Anterior cingulate cortex (tissue), 58 donors: Measurements from ENCODE around the gene BRINP3.

Experiments used
- DNase-seq, 58 donors: peaks; one replicate each; lab custom pipeline; 2025; lab: John Stamatoyannopoulos, UW

Gene BRINP3

GRCh38 chr1:190455631-190456030, 22.0 kb downstream of the BRINP3 start:
- no peak for DNase-seq

DNA sequence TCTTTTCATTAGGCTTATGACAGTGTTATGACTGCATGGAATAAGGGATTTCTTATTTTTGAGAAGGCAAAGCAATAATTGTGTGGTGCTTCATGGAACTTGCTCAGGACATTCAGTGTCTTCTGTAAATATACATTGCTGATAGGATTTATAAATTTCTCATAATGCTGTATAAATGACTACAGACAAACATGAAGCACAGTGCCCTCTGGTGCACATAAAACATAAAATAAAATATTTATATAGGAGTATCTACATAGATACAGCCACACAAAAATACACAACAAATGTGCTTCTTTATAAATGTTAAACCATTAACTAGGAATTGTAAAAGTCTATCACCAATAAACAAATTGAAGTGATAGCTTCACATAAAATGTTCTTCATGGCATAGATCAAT, 24.1 kb downstream of the BRINP3 start:
- no peak for DNase-seq

- no peak for DNase-seq
Observed at GRCh38 chr1:190452272-190452848, 25.3 kb downstream of the BRINP3 start.

- no peak for DNase-seq
Observed at GRCh38 chr1:190444464-190444863, 33.2 kb downstream of the BRINP3 start.

- DNase-seq = no peak
Observed at GRCh38 chr1:190439447-190439846, 38.2 kb downstream of the BRINP3 start.

DNA sequence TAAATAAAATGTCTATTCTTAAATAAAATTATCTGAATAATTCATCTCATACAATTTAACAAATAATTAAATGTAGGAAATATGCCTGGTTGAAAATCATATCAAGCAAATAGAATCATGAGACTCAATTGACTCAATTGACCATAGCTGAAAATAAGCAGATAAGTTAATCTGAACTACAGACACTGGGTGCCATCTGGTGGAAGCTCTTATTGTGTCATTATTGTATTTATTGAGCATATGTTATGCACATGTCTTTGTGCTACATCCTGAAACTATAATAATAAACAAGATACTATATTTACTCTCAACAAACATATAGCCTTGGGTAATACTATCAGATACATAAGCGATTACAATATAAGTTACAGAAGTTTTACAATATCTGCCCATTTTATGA, 41.0 kb downstream of the BRINP3 start:
- DNase-seq = no peak

- no peak for DNase-seq
Observed at GRCh38 chr1:190429932-190430331, 47.7 kb downstream of the BRINP3 start.

- no peak for DNase-seq
Observed at GRCh38 chr1:190429141-190429540, 48.5 kb downstream of the BRINP3 start.

DNA sequence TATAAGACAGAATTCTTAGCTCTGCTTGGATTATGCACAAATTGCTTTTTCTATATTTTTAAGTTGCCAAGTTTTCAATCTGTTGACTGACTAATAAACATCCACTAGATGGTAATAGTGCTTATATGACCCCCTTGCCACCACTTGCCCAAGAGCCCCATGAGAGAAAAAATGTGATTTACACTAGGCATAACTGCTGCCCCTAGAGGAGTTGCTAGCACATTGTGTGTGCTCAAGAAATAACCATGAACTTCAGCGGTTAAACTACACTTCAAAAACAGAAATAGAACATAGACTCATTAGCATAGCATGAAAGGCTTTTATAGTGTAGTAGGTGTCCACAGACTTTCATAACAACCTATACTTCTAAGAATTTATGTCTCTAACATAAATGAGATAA, 61.4 kb downstream of the BRINP3 start:
- no peak for DNase-seq

DNA sequence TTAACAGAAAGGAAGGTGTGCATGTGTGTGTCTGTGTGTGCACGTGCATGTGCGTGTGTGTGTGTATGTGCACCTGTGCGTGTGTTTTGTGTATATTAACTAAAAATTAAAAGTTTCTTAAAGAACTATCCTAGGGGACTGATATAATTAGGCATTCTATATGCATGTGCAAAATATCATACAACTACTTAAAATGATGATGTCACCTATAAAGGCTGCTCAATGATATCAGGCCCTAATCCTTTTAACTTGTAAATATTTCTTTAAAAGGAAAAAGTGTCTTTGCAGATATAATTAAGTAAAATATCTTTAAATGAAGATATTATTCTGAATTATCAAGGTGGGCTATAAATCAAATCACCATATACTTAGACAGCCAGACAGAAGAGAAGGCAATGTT, 64.5 kb downstream of the BRINP3 start:
- no peak for DNase-seq

DNA sequence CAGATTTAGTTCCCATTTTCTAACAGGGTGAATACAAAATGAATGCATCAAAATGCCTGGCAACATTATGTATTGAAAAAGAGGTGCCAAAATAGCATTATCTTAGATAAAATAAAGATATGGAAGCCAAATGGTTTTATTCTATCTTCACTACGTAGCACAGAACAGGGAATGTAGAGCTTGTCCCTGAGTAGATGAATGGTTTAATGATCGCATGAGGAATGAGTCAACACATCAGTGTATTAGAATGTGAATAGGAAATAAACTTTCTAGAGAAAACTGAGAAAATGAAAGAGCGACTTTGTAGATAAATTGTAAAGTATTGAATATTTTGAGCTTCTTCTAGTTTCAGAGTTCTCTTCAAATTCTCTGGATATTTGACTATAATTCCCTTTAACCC, 74.3 kb downstream of the BRINP3 start:
- DNase-seq = no peak

- DNase-seq = no peak
Observed at GRCh38 chr1:190399233-190399632, 78.4 kb downstream of the BRINP3 start.

DNA sequence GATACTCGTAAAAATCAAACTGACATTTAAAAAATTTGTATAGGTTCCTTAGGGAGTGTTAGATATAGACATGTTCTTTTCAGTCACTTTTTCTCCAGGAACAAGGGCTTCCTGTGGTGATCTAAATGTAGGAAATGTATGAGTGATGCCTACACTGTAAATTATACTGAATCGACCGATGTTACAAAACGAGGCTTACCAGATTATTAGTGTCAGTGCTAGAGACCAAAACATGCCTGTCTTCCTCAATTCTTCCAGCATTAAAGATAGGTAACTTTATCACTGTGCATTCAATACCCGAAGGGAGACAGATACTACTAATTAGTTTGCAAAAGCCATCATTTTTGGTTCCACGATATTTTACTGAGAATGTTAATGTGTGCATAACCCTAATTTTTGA, 86.1 kb downstream of the BRINP3 start:
- no peak for DNase-seq

DNA sequence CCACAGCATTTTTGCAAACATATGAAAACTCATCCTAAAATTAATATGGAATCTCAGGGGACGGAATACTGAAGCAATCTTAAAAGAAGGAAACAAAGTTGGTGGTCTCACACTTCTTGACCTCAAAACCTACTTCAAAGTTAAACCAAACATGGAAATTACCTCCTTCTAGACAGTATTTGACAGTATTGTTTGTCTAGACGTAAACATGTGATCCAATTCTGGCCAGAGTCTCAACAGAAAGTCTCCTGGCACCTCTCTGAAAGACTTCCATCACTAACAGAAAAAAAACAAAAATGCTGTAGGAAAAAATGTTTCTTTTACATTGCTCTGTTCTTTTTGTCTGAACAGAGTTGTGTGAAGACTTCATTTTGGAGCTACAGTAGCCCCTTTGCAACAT, 99.7 kb downstream of the BRINP3 start:
- DNase-seq = no peak

- DNase-seq = no peak
Observed at GRCh38 chr1:190377294-190377693, 100.4 kb downstream of the BRINP3 start.

DNA sequence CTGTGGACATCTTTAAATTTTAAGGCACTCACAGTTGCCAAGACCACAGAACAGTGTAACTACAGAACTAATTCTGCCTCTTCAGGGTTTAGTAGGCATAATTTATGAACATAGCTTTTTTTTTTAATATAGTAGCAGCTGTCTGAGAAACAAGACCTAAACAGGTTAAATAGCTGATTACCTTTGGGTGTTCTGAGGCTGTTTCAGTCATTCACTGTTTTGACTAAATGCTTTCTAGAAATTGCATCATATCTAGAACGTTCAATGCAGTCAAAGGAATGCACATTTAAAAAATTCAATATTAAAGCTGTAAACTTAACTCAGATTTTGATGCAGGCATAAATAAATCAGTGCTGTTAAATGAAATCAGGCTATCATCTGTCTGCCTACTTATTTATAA, 101.6 kb downstream of the BRINP3 start:
- DNase-seq = no peak

GRCh38 chr1:190373705-190374336, 103.8 kb downstream of the BRINP3 start:
- DNase-seq = no peak

DNA sequence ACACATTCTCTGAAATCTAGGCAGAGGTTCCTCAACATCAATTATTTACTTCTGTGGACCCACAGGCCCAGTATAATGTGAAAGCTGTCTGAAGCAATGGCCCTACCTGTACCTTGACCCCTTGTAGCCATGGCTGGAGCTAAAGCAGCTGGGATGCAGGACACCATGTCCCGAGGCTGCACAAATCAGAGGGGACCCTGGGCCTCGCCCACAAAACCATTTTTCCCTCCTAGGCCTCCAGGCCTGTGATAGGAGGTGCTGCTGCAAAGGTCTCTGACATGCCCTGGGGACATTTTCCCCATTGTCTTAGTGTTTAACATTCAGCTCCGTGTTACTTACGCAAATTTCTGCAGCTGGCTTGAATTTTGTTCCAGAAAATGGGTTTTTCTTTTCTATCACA, 110.5 kb downstream of the BRINP3 start:
- DNase-seq = no peak

DNA sequence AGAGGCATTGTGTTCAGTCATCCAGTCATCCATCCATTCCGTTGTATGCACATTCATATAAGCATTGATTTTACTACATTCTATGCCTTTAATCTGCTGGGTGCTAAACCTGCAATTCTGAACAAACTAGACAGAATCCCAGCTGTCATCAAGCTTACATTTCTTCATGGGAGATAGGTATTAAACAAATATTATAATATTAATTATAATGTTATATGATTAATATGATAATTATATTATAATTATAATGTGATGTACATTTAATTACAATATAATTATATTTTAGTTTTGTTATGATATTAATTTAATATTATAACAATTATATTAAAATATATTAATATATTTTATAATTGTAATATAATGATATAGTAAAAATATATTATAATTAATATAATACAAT, 112.4 kb downstream of the BRINP3 start:
- no peak for DNase-seq

- DNase-seq = no peak
Observed at GRCh38 chr1:190353538-190354101, 124.0 kb downstream of the BRINP3 start.

DNA sequence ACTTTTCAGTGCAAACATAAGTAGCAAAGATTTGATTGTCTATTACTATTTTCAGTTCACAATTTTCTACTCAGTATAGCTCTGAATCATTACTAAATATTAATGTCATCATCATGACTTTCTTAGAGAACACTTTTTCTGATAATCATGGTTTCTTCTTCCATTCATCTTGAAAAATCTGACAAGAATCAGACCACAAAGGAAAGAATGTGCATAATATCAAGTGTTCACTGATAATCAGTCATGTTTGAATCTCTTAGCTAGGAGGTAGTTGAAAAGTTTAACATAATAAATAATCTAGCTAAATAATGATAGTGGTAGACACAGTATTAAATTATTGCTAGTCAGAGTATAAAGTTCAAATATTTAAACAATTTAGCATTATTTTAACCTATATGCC, 133.2 kb downstream of the BRINP3 start:
- no peak for DNase-seq

DNA sequence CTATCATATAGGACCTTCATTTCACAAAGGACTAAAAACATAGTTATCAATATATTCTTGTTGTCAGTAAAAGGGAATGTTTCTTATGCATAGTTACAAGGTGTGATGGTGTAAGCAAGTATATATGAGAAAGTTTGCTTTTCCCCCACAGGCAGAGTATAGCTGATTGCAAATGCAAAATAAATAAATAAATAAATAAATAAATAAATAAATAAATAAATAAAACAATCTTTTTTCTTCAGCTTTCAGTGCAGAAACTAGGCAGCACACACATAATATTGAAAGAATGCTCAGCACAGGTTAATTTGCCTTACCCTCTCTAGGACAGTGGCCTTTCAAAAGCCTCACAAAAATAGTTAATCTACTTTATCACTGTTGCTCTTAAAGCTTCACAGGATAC, 138.8 kb downstream of the BRINP3 start:
- no peak for DNase-seq

DNA sequence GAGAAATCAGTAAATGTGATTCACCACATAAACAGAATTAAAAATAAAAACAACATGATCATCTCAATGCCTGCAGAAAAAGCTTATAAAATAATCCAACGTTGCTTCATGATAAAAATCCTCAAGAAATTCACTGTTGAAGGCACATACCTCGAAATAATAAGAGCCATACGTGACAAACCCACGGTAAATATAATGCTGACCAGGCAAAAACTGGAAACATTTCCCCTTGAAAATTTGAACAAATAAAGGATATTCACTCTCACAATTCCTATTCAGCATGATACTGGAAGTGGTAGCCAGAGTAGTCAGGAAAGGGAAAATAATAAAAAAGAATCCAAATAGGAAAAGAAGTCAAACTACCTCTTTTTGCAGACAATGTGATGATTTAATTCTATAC, 148.8 kb downstream of the BRINP3 start:
- no peak for DNase-seq
